Neural crest cell (in vitro differentiated cells): ENCODE data around the gene TMX4. TPM values are rescaled to one million over a fixed set of nuclear protein-coding genes. Genes with fewer than 3 reads are reported as not detected.

Experiments used
- DNase-seq: peaks from one replicate; pipeline ENCODE4 v3.0.0; 2021; ENCODE audit warnings: low read depth, mixed read lengths, low spot score
- H3K27ac Mint-ChIP-seq: one replicate; pipeline ENCODE4 v1.8.0; 2021; ENCODE audit warnings: mild to moderate bottlenecking, mixed read lengths; ENCODE audit not compliant: unreplicated experiment
- H3K27me3 Mint-ChIP-seq: 2 replicates; pipeline ENCODE4 v1.8.0; 2021; ENCODE audit warnings: low read depth, mild to moderate bottlenecking, mixed read lengths
- H3K36me3 Mint-ChIP-seq: 2 replicates; pipeline ENCODE4 v1.8.0; 2021; ENCODE audit warnings: low read depth, mild to moderate bottlenecking, mixed read lengths
- H3K4me1 Mint-ChIP-seq: 2 replicates; pipeline ENCODE4 v1.8.0; 2021; ENCODE audit warnings: mixed read lengths
- H3K4me3 Mint-ChIP-seq: one replicate; pipeline ENCODE4 v1.8.0; 2021; ENCODE audit warnings: mild to moderate bottlenecking, mixed read lengths
- H3K9me3 Mint-ChIP-seq: 2 replicates; pipeline ENCODE4 v1.8.0; 2021; ENCODE audit warnings: mixed read lengths
- CTCF ChIP-seq: fragments of 200-600 bp; sonication (generic); conservative IDR thresholded peaks from 2 replicates; pipeline ENCODE4 v1.5.0; 2021; ENCODE audit warnings: antibody characterized with exemption, mild to moderate bottlenecking
- total RNA-seq: library from RNA; stranded (reverse); gene quantifications from 2 replicates; pipeline ENCODE4 v1.2.1, GENCODE V29; 2021

Gene TMX4
- total RNA-seq, 1 donor from 2014 or later: 22.7 TPM

- Mint-ChIP-seq H3K27ac (no peak overlapping the region), H3K4me3 (no peak overlapping the region), H3K36me3 (no peaks in the 10 kb centered on the region), H3K4me1 (no peaks in the 10 kb centered on the region), H3K27me3 (no peaks in the 10 kb centered on the region), H3K9me3 (no peaks in the 10 kb centered on the region)
- no peak for TF ChIP-seq CTCF
- DNase-seq: no peak
Measured at GRCh38 chr20:8061861-8062518, 42.4 kb upstream of the TMX4 start.

GRCh38 chr20:8060977-8061376 lies 41.4 kb upstream of the TMX4 start:
- Mint-ChIP-seq H3K27ac (no peak overlapping the region), H3K4me1 (no peaks in the 10 kb centered on the region), H3K4me3 (no peak overlapping the region), H3K27me3 (no peaks in the 10 kb centered on the region), H3K36me3 (no peaks in the 10 kb centered on the region), H3K9me3 (no peaks in the 10 kb centered on the region)
- no peak for TF ChIP-seq CTCF
- no peak for DNase-seq

GRCh38 chr20:8057871-8058270 lies 38.3 kb upstream of the TMX4 start:
- H3K4me1 Mint-ChIP-seq: no peaks in the 10 kb centered on the region
- no peaks in the 10 kb centered on the region for H3K9me3 Mint-ChIP-seq
- H3K4me3 Mint-ChIP-seq: no peak overlapping the region
- H3K27me3 Mint-ChIP-seq: no peaks in the 10 kb centered on the region
- DNase-seq: no peak
- TF ChIP-seq CTCF: no peak
- no peak overlapping the region for H3K27ac Mint-ChIP-seq
- no peaks in the 10 kb centered on the region for H3K36me3 Mint-ChIP-seq

- DNase-seq: no peak
- H3K36me3 Mint-ChIP-seq: no peaks in the 10 kb centered on the region
- no peaks in the 10 kb centered on the region for H3K4me1 Mint-ChIP-seq
- H3K27me3 Mint-ChIP-seq: no peaks in the 10 kb centered on the region
- no peak overlapping the region for H3K4me3 Mint-ChIP-seq
- H3K9me3 Mint-ChIP-seq: no peaks in the 10 kb centered on the region
- H3K27ac Mint-ChIP-seq: no peak overlapping the region
- TF ChIP-seq CTCF: no peak
Measured at GRCh38 chr20:8055096-8055495, 35.5 kb upstream of the TMX4 start.

- Mint-ChIP-seq H3K27me3 (peaks cover 8% of the 10 kb centered on the region), H3K4me1 (no peaks in the 10 kb centered on the region), H3K9me3 (no peaks in the 10 kb centered on the region), H3K36me3 (no peaks in the 10 kb centered on the region), H3K27ac (no peak overlapping the region), H3K4me3 (no peak overlapping the region)
- DNase-seq: no peak
- TF ChIP-seq CTCF: no peak
Measured at GRCh38 chr20:8050157-8050837, 30.7 kb upstream of the TMX4 start.
